Endothelial cell of umbilical vein (primary cell): ENCODE results near the gene CNTNAP2. TPM values are rescaled to one million over a fixed set of nuclear protein-coding genes. Genes with fewer than 3 reads are reported as not detected.

Experiments used
- BruUV-seq: library from RNA; stranded (reverse); fragments of 400-500 nt; replicated peaks from 2 replicates; lab custom pipeline; 2021; lab: Mats Ljungman, UMichigan
- CTCF ChIA-PET: fragments of 300-600, 350-600 bp; sonication (Branson Sonifier 250); formaldehyde crosslinking; loops from one replicate; lab custom pipeline; 2021; ENCODE audit warnings: antibody characterized with exemption, inconsistent platforms; lab: Charles Lee
- POLR2A ChIA-PET: fragments of 300-600, 350-600 bp; sonication (Branson Sonifier 250); formaldehyde crosslinking; loops from one replicate; lab custom pipeline; 2021; ENCODE audit warnings: antibody characterized with exemption, inconsistent platforms; lab: Charles Lee
- DNase-seq: peaks from one replicate; pipeline ENCODE4 v3.0.0-alpha.2; 2011; ENCODE audit warnings: low read depth, low spot score
- FAIRE-seq: peaks from 2 replicates; lab custom pipeline; 2011; peaks lifted over from hg19 to GRCh38; lab: Jason Lieb, UNC
- H2AFZ ChIP-seq: 2 replicates; pipeline ENCODE4 v1.6.0; 2012; ENCODE audit warnings: low read depth, low read length, control low read depth, inconsistent platforms
- H3K27ac ChIP-seq: 2 replicates; pipeline ENCODE4 v1.5.1; 2011; ENCODE audit warnings: low read depth, mild to moderate bottlenecking, control low read depth, low read length, moderate library complexity; ENCODE audit not compliant: insufficient read depth
- H3K27me3 ChIP-seq, 2 experiments: 2 replicates each; pipeline versions ENCODE4 v1.6.0 to v1.6.1; 2011; ENCODE audit warnings: low read length in 2 of 2, mixed read lengths in 1 of 2; ENCODE audit not compliant: control insufficient read depth in 2 of 2, insufficient read depth in 2 of 2
- H3K36me3 ChIP-seq, 2 experiments: 2 replicates in 1 of 2; 3 replicates in 1 of 2; pipeline ENCODE4 v1.5.1; 2011; ENCODE audit warnings: low read length in 2 of 2, mild to moderate bottlenecking in 1 of 2, moderate library complexity in 1 of 2; ENCODE audit not compliant: control insufficient read depth in 2 of 2, insufficient read depth in 2 of 2; ENCODE audit errors: extremely low read depth in 1 of 2
- H3K4me1 ChIP-seq: 3 replicates; pipeline ENCODE4 v1.5.1; 2011; ENCODE audit warnings: mild to moderate bottlenecking, low read length; ENCODE audit not compliant: control insufficient read depth, insufficient read depth; ENCODE audit errors: extremely low read depth
- H3K4me2 ChIP-seq: 2 replicates; pipeline ENCODE4 v1.6.1; 2011; ENCODE audit warnings: low read length, control low read depth, mixed read lengths; ENCODE audit not compliant: insufficient read depth
- H3K4me3 ChIP-seq, 3 experiments: fragments of 200-600 bp in 1 of 3; sonication (generic), shearing (Covaris generic) in 1 of 3; replicated peaks in 1 of 3; 2 replicates each; pipeline ENCODE4 v1.5.1; 2011 to 2016; ENCODE audit warnings: control low read depth in 3 of 3, low read length in 3 of 3, mild to moderate bottlenecking in 2 of 3, inconsistent platforms in 1 of 3, low read depth in 1 of 3, moderate library complexity in 1 of 3; ENCODE audit not compliant: insufficient read depth in 1 of 3
- H3K79me2 ChIP-seq: 2 replicates; pipeline ENCODE4 v1.6.0; 2012; ENCODE audit warnings: low read length, inconsistent platforms; ENCODE audit not compliant: control insufficient read depth, insufficient read depth
- H3K9ac ChIP-seq: replicated peaks from 2 replicates; pipeline ENCODE3; 2011; ENCODE audit warnings: low read length, control low read depth; ENCODE audit not compliant: insufficient read depth; ENCODE audit errors: extremely low read depth
- H3K9me1 ChIP-seq: replicated peaks from 3 replicates; pipeline ENCODE4 v1.6.0; 2011; ENCODE audit warnings: mild to moderate bottlenecking, low read length; ENCODE audit not compliant: control insufficient read depth, insufficient read depth; ENCODE audit errors: extremely low read depth
- H3K9me3 ChIP-seq: replicated peaks from 2 replicates; pipeline ENCODE4 v1.5.1; 2012; ENCODE audit warnings: low read length, inconsistent platforms; ENCODE audit not compliant: control insufficient read depth, insufficient read depth
- H4K20me1 ChIP-seq: replicated peaks from 2 replicates; pipeline ENCODE3; 2011; ENCODE audit warnings: mild to moderate bottlenecking, low read length; ENCODE audit not compliant: control insufficient read depth, insufficient read depth; ENCODE audit errors: extremely low read depth
- EZH2 ChIP-seq: IDR thresholded peaks from 2 replicates; pipeline ENCODE4 v1.6.1; 2012; ENCODE audit warnings: borderline replicate concordance, low read depth, mild to moderate bottlenecking, moderate library complexity, low read length, inconsistent platforms; ENCODE audit not compliant: severe bottlenecking
- FOS ChIP-seq: IDR thresholded peaks from 2 replicates; pipeline ENCODE4 v1.6.1; 2011; ENCODE audit warnings: mild to moderate bottlenecking, low read length, moderate library complexity, borderline replicate concordance; ENCODE audit not compliant: insufficient read depth
- GATA2 ChIP-seq: IDR thresholded peaks from 2 replicates; pipeline ENCODE4 v1.7.0; 2011; ENCODE audit warnings: low read depth, mild to moderate bottlenecking, moderate library complexity, mixed read lengths, low read length; ENCODE audit not compliant: insufficient read length, insufficient read depth
- JUN ChIP-seq: IDR thresholded peaks from 2 replicates; pipeline ENCODE4 v1.6.1; 2011; ENCODE audit warnings: borderline replicate concordance, low read depth; ENCODE audit not compliant: insufficient read length, insufficient read depth
- MYC ChIP-seq: IDR thresholded peaks from one replicate; pipeline ENCODE4 v1.6.1; 2011; ENCODE audit warnings: mild to moderate bottlenecking, low read depth, low read length
- POLR2A ChIP-seq: IDR thresholded peaks from 2 replicates; pipeline ENCODE4 v1.6.1; 2012; ENCODE audit warnings: low read depth, mild to moderate bottlenecking, control low read depth, low read length
- POLR2AphosphoS5 ChIP-seq: IDR thresholded peaks from 2 replicates; pipeline ENCODE4 v1.6.1; 2012; ENCODE audit warnings: low read depth, mild to moderate bottlenecking, control low read depth, low read length, moderate library complexity; ENCODE audit not compliant: insufficient read depth
- dilution Hi-C: fragments of 300-500 bp; cut with MboI; formaldehyde crosslinking; loops from one replicate; pipeline ENCODE4 v1.15.0; 2019; ENCODE audit warnings: low sequenced_read_pairs; ENCODE audit not compliant: extremely low pct_ligation_motif_present
- intact Hi-C: fragments of 100-400 bp; cut with micrococcal nuclease; formaldehyde crosslinking; loops from one replicate; pipeline ENCODE4 v1.10.0; 2022
- polyA plus RNA-seq, 4 experiments: library from polyadenylated mRNA; depleted of rRNA in 3 of 4; stranded (reverse) in 3 of 4; unstranded in 1 of 4; fragments of >200 nt; gene quantifications; 2 replicates each; pipeline versions ENCODE4 v1.2.1 to v1.2.3, GENCODE V29; 2011 to 2012; ENCODE audit warnings: missing spikeins in 1 of 4
- total RNA-seq: library from RNA; stranded (reverse); gene quantifications from 2 replicates; pipeline ENCODE4 v1.2.3, GENCODE V29; 2021
- TF ChIP-seq, protein P1 (sequence below), 2 donors: IDR thresholded peaks; 1 replicate in 1 of 2; 2 replicates in 1 of 2; pipeline ENCODE4 v1.5.1; 2011; ENCODE audit warnings: low read length in 2 of 2, mild to moderate bottlenecking in 2 of 2, moderate library complexity in 2 of 2, control low read depth in 1 of 2, inconsistent platforms in 1 of 2, low read depth in 1 of 2; ENCODE audit not compliant: insufficient read depth in 1 of 2; ENCODE audit errors: extremely low read depth in 1 of 2
- TF ChIP-seq, protein P2 (sequence below): IDR thresholded peaks from 2 replicates; pipeline ENCODE4 v1.6.1; 2011; ENCODE audit not compliant: insufficient read depth, insufficient read length

The CNTNAP2 gene
- total and polyA plus RNA-seq, 2 donors (not counting 3 experiments of a cell fraction or from before 2014, with no cell fraction given), result not detected

DNA sequence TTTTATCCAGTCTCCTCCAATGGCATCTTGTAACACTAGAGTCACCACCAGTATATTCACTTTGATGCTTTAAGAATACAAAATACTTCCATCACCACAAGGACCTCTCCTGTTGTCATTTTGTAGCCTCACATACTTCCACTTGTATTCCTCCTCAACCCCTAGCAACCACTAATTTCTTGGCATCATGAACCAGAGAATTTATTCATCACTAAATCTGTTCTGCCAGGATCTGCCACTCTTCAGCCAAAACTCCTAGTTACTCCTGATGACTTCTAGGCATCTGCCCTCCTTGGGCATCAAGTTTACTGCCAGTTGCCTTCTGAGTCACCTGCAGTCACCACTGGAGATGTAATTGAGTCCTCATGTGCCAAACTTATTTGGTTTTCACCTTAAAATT lies 906.8 kb downstream of the CNTNAP2 start:
- no peaks in the 10 kb centered on the region for H3K27me3 ChIP-seq
- DNase-seq (no peak), FAIRE-seq (no peak)
- no peaks in the 10 kb centered on the region for H3K9me1 ChIP-seq
- no peaks in the 10 kb centered on the region for H3K79me2 ChIP-seq
- H3K4me1 ChIP-seq, result no peaks in the 10 kb centered on the region
- intact Hi-C loops (no loop called here), dilution Hi-C loops (no loop called here)
- no peaks in the 10 kb centered on the region for H3K9me3 ChIP-seq
- H3K27ac ChIP-seq, result no peak overlapping the region
- H3K4me2 ChIP-seq, result no peak overlapping the region
- BruUV-seq, result no TSS peak
- CTCF ChIA-PET, result no interaction called here
- no peaks in the 10 kb centered on the region for H3K36me3 ChIP-seq
- H3K9ac ChIP-seq, result no peak overlapping the region
- no peaks in the 10 kb centered on the region for H4K20me1 ChIP-seq
- no peak overlapping the region for H2AFZ ChIP-seq
- H3K4me3 ChIP-seq, result no peak overlapping the region
- POLR2A ChIA-PET, result no interaction called here
- no peak for TF ChIP-seq POLR2AphosphoS5
- no peak for TF ChIP-seq POLR2A
- TF ChIP-seq, protein P1, sequence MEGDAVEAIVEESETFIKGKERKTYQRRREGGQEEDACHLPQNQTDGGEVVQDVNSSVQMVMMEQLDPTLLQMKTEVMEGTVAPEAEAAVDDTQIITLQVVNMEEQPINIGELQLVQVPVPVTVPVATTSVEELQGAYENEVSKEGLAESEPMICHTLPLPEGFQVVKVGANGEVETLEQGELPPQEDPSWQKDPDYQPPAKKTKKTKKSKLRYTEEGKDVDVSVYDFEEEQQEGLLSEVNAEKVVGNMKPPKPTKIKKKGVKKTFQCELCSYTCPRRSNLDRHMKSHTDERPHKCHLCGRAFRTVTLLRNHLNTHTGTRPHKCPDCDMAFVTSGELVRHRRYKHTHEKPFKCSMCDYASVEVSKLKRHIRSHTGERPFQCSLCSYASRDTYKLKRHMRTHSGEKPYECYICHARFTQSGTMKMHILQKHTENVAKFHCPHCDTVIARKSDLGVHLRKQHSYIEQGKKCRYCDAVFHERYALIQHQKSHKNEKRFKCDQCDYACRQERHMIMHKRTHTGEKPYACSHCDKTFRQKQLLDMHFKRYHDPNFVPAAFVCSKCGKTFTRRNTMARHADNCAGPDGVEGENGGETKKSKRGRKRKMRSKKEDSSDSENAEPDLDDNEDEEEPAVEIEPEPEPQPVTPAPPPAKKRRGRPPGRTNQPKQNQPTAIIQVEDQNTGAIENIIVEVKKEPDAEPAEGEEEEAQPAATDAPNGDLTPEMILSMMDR (IDR thresholded peaks at IDR 0.05; ENCODE audit: extremely low read depth in 1 of 2, insufficient read depth in 1 of 2, low read depth in 1 of 2, low read length in 2 of 2), result no peak
- TF ChIP-seq, protein P2, sequence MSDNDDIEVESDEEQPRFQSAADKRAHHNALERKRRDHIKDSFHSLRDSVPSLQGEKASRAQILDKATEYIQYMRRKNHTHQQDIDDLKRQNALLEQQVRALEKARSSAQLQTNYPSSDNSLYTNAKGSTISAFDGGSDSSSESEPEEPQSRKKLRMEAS, result no peak
- no peak for TF ChIP-seq FOS
- no peak for TF ChIP-seq EZH2
- TF ChIP-seq MYC, result no peak
- TF ChIP-seq JUN, result no peak
- no peak for TF ChIP-seq GATA2
